Uterus (tissue), 2 donors: ENCODE data around the gene FHIT.

ENCODE experiments used
- CTCF ChIP-seq, 4 experiments: fragments of 200-600 bp in 2 of 4; fragments of 450-650 bp in 2 of 4; sonication (generic) in 2 of 4; IDR thresholded peaks; one replicate each; pipeline ENCODE4 v1.5.1; 2016 to 2019; ENCODE audit warnings: antibody characterized with exemption in 4 of 4, mild to moderate bottlenecking in 2 of 4, moderate library complexity in 1 of 4
- POLR2A ChIP-seq, 2 donors: fragments of 450-650 bp; IDR thresholded peaks; one replicate each; pipeline ENCODE4 v1.6.1; 2016; ENCODE audit warnings: antibody characterized with exemption in 2 of 2, mild to moderate bottlenecking in 1 of 2, moderate library complexity in 1 of 2

- TF ChIP-seq CTCF (IDR thresholded peaks at IDR 0.05) (no peak), POLR2A (IDR thresholded peaks at IDR 0.05) (no peak)
These were observed 637.4 kb downstream of the FHIT start for GRCh38 chr3:60613769-60614303.
